SKM-1 (cell line): ENCODE data around the gene TMEM117.
"Not testable (repeated sequence)": the region's sequence is repeated elsewhere in the genome, so short reads cannot be mapped to it uniquely, and the experiment has no call there.

Experiments used
- DNase-seq: peaks from one replicate; lab custom pipeline; 2025; ENCODE audit not compliant: unreplicated experiment; lab: John Stamatoyannopoulos, UW

TMEM117 gene

DNA sequence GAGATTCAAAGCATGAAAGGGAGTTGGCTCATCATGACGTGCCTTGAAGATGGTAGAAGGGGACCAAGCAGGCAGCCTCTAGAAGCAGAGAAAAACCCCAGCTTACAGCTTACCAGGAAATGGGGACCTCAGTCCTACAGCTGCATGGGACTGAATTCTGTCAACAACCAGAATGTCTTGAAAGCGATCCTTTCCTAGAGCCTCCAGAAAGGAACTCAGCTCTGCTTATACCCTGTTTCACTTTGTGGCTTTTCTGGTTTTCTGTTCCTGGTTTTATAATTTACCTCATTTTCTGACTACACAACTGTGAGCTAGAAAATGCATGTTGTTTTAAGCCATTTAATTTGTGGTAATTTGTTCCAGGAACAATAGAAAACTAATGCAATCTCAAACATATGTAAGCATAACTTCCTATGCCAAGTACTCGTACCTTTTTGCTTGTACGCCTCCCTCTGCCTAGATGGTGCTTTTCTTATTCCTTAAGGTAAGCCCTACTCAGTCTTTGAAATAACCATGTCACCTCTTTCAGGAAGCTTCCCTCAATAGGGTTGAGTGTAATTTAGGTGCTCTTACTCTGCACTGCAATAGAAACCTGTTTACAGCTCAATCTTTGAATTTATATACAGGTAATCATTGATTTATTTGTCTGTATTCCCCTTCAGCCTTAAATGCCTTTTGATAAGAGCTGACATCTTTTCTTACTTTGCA lies 348.8 kb downstream of the TMEM117 start:
- DNase-seq, result no peak

DNA sequence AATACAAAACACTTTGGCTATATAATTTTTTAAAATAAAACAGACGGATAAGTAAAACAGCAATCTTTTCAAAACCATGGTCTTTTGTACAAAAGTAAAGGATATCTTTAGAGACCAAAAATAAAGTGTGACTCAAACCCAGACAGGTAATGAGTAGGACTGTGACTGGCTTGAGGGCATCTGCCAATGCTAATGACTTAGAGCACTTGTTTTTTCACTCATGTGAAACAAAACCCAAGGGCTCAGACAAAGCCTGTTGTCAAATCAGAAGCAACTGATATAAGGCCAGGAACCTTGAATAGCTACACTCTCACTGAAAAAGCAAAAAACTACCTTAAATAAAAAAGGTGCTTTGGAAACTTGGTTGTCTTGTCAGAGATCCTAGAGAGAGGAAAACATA lies 357.4 kb downstream of the TMEM117 start:
- DNase-seq, result no peak

DNA sequence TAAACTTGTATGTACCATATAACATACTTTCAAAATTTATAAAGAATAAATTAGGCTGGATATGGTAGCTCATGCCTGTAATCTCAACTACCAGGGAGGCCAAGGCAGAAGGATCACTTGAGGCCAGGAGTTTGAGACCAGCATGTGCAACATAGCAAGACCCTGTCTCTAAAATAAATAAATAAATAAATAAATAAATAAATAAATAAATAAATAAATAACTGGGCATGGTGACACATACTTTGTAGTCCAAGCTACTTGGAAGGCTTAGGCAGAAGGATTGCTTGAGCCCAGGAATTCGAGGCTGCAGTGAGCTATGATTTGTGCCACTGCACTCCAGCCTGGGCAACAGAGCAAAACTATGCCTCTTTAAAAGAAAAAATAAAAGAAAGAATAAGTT lies 359.8 kb downstream of the TMEM117 start:
- not testable (repeated sequence) for DNase-seq

DNA sequence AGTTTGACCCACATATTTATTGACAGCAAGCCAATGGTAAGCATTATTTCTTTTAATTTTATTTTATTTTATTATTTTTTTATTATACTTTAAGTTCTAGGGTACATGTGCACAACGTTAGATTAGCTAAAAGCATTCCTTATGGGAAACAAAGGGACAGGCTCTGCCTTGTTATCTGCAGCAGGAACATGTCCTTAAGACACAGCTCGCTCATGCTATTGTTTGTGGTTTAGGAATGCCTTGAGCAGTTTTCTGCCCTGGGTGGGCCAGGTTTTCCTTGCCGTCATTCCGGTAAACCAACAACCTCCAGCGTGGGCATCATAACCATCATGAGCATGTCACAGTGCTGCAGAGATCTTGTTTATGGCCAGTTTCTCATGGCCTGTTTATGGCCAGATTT lies 370.2 kb downstream of the TMEM117 start:
- no peak for DNase-seq

DNA sequence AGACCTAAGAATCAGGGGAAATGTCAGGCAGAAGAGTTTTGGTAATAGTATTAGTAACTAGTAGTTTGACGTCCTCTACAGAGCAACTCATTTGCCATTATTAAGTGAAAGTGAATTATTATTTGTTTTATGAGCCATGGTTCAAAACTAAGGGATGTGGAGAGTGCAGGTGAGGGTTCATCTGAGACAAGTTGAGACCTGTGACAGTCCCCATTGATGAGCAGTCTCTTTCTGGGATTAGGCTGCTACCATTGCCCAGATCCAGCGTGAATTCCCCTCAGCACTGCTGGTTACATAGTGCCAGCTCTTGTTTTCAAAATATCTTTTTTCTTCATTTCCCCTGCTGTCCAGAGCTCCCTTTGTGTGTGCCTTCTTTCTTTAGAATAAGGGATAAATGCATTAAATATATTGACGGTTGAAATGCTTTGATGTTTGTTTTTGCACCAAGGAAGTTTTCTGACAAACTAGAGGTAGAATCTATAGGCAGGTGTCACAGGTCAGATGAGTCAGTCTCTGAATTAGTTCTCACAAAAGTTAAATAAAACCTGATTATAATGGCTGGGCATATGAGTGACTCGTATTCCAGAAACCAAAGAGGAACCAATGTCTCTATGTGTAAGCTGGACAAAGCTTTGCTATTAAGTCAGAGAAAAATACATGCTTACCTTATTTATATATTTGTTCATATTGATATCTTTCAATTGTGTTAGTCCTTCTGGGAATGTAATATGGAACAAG lies 381.4 kb downstream of the TMEM117 start:
- DNase-seq, result no peak

DNA sequence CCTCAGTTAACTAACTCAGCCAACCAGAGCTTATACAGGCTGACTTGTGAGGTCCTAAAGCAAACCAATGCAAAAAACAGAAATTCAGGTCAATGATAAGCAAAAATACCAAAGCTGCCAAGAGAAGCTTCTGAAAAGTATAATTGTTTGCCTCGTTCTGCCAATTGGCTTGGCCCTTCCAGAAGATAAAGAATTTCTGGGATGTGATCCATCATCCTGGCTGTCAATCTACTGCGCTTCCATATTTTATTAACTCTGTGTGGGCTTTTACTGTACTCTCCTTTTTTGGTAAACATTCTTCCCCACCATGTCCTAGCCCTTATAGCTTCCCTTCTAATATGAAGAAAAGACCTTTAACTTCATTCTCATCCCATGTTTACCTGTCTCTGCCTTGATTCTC lies 387.9 kb downstream of the TMEM117 start:
- DNase-seq, result no peak

DNA sequence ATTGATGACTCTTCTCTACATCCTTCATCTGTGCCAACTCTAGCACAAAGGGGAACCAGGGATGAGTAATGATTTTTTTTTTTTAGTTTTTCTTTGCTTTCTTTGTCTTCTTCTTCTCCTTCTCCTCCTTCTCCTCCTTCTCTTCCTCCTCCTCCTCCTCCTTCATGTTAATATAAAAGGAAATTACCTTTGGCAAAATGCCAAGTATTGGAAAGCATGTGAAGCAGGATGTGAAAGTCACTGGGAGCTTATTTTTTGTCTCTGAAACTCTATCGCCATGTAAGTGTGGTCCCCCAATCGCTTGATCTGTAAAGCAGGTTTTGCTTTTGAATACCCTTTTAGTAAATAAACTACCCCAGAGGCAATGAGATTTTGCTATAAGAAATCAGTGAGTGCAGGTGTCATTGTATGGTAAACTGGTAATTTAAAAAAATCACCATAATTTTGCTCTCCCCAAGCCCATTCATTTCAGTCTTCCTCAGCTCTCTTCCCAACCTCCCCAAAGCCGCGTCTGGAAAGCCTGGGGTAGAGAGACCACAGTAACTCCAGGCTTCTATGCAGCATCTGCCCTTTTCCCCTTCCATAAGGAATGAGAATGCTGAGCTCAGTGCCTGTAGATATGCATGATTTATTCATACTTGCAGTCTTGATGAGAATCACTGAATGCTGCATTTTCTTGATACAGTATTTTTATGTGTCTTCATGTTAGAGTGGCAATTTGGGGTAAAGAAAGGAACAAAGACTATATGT lies 388.7 kb downstream of the TMEM117 start:
- DNase-seq, result no peak

DNA sequence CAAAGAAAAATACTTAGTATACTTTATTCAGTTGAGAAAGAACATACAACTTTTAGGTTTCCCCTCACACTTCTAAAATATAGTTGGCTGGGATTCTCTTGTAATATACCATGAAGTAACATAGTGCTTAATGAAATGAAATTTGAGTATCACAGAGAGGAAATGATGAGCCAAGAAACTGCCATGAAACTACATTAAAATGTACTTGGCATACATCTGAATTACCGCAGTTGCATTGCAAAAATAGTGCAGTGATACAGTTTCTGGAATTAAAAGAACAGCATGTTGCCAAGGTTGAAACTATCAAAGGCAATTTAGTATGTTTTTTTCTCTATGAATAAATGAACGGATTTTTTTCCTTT lies 389.2 kb downstream of the TMEM117 start:
- no peak for DNase-seq

DNA sequence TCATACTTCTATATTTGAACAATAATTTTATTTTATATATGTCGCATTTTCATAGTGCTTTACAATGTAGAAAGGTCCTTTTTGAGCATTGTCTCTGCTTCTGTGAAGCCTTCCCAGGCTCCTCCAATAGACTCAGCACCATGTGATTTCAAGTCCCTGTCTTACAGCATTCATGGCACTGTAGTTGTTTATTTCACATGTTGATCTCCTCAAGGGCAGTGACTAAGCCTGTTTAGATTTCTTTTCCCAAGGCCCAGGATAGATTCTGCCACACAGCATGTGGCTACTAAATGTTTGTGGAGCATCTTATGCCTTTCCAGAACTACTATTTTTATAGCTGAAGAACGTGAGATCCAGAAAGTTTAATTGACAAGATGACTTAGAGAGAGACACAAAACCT lies 391.7 kb downstream of the TMEM117 start:
- DNase-seq, result no peak

DNA sequence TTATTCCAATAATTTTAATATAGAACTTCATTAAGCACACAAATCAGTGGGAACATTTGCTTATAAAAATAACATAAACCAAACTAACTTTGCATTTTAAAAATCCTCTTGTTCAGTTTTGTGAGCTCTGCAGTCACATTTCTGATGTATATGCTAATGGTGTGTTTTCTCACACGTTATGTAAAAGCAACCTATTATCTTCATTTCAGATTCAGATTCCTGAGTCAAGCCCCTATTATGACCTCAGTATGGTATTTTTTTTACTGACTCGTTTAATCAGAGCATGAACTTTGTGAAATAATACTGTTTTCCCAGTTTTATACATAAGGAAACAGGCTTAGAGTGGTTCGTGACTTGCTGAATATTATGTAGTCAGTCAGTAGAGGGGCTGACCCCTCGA lies 394.0 kb downstream of the TMEM117 start:
- no peak for DNase-seq

DNA sequence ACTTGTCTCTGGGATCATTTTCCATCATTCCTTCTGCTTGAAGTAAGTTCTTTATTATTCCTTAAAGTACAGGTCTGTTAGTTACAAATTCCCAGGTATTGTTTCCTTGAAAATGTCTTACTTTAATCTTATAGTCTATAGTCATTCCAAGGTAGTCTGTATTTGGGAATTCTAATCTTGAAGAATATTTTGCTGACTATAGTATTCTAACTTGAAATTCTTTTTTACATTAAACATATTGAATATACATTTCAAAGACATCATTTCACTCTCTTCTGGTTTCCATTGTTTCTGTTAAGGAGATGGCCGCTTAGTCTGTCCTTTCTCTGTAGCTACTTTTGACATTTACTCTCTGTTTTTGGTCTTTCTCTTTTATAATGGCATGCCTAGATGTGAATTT lies 399.8 kb downstream of the TMEM117 start:
- no peak for DNase-seq

DNA sequence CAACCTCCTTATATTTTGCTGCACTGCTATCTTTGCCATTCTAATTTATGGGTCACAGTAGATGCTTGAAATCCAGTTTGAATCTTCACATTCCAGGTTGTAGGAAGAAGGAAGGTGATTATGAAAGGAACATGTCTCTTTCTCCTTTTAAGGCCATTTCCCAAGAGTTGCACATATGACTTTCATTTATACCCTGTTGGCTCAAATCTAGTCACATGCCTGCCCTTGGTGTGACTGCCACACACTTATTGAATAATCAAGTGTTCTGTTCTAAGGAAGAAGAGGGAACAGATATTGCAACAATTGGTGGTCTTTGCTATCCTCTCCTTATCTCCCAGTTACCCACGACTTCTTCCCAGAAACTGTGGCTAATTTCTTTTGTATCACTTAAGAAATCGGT lies 404.3 kb downstream of the TMEM117 start:
- DNase-seq, result no peak

DNA sequence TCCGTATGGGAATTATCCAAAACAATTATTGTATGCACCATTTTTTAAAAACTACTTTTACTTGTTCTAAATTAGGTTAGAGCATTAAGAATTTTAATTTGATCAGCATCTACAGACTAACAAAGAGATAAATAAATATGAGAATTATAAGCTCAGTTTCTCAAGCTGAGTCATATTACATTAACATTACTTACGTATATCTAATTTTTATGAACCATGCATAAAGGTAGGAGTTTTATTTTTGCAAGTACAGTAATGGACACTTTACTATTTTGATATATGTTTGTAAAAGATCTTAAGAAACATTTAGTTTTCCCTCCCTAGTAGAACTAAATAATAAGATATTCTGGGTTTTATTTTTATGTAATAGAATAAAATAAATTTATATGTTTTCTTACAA lies 410.1 kb downstream of the TMEM117 start:
- no peak for DNase-seq

DNA sequence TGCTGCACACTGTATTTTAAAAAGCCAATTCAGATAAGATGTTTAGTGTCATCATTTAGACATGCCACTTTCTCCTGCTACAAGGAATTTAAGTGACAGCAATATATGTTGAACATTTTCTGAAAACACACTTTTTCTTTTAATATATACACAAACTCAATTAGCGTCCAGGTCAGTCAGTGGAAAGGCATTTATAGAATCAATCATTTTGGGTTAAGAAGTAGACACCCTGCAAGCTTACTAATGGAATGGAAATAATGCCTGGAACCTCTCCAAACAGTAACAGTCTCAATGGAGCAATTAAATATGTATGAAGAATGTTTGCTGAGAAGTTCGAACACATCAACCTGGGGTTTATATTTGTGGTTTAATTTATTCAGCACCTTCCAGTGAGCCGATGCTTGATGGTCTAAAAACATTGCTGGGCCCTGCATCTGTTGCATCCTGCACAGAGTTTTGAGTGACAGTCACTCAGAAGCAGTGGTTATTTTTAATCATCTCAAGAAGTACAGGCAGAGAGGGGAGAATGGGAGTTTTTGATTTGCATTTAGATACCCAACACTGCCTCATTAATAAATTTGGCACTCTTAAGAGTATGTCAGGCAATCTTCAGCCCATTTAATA lies 410.7 kb downstream of the TMEM117 start:
- no peak for DNase-seq

DNA sequence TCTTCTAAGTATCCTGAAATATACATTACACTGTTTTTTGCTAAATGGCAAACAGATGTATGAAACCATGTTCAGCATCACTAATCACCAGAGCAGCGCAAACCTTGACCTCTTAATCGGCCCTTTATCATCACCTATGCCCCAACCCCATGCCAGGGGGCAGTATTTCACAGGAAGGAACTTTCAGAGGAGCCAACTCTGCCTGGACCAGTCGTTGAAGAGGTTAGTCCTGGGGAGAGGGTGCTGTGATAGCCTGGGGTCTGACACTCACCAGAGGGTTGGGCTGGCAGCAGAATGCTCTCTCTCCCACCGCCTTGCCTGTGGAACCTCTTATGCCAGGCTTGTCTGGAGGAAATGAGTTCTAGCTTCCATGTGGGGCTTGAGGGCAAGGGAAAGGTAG lies 411.7 kb downstream of the TMEM117 start:
- no peak for DNase-seq

DNA sequence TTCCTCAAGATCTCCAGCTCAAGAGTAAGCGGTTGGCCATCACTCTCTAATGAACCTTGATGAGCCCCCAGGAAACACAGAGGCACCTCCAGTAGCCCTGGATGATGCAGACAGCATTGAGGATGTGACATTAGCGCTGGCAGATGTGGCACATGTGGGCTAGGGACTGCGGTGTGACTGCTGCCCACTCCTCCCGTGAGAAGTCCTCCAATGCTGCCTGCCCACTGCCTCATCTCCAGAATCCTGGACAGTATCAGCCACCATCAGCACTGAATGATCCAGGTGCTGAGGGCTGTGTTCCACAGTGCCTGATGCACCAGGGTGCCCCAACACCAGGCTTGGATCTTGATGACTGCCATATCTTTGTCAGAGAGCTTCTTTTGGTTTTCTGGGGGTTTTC lies 412.6 kb downstream of the TMEM117 start:
- no peak for DNase-seq

DNA sequence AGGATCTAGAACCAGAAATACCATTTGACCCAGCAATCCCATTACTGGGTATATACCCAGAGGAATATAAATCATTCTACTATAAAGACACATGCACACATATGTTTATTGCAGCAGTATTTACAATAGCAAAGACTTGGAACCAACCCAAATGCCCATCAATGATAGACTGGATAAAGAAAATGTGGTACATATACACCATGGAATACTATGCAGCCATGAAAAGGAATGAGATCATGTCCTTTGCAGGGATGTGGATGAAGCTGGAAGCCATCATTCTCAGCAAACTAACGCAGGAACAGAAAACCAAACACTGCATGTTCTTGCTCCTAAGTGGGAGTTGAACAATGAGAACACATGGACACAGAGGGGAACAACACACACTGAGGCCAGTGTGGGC lies 414.6 kb downstream of the TMEM117 start:
- DNase-seq, result not testable (repeated sequence)

DNA sequence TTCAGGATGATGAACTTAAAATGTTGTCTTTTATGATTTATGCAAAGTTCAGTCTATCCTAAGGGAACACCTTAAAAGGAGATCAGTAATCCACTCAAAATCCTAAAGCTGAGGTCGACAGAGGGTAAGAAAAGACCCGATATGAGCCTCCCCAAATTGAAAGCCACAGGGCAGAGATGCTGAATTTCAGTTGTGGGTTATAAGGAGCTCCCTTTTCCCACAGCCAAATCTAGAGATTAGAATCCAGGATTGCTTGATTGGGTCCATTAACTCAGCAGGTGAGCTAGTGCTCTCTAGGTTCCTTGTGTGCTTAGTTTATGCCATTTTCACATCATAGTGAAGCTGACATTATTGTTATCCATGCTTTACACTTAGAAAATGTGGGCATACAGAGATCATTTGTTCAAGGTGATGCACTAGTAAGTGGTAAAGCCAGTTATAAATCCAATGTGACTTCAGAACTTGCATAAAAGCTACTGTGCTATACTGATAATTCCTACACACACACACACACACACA lies 417.5 kb downstream of the TMEM117 start:
- no peak for DNase-seq

DNA sequence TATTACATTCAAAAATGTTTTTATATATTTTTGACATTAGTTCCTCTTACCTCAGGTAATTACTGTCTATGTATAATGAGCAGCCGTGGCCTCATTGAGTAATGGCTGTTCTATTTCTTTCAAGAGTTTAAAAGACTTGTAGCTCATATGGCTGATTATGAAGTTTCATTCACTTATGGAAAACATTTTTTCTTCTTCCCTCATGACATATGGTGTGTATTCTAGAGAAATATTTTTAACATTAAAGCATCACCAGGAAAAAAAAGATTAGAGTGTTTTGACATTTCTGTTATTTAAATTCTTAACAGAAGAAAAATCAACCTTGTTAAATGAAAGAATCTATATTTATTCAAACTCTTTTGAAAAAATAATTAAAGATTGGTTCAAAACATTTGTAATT lies 422.4 kb downstream of the TMEM117 start:
- no peak for DNase-seq

DNA sequence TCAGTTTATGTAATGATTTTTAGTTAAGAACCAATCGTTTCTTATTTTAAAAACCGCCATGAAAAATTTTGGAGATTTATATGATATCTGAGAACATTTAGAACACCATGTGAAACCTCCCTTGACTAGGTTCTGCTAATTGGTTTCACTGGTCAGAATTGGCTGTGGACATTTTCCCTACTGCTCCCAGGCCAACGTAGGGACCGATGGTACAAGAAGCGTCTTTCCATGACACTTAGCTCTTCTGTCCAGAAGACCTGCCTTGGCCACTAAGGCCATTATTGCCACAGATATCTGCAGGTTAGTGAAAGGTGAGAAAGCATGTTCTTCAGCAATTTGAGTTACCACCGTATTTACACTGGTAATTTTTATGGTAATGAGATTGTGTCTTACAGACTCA lies 424.0 kb downstream of the TMEM117 start:
- no peak for DNase-seq

DNA sequence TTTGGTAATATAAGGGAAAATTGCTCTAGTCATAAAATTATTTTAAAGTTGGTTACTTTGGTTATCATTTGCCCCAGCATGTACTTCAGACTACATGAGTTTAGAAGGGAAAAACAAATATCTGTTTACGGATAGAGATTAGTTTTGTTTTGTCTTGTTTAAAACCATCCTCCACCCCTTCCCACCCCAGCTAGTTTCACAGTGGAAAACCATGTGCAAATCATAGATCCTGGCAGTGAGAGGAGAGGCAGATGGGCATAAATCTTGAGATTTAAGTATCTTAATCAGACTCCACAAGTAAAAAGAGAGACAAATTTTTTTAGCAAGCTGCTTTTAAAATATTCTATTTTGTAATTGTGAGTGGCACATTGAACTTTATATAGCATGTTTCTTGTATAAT lies 424.7 kb downstream of the TMEM117 start:
- no peak for DNase-seq
